Measurements from ENCODE around the gene NXT1.

NXT1 gene

GRCh38 chr20:23381876-23382275 lies 31.3 kb downstream of the NXT1 start:
- Histone ChIP-seq H3K36me3 (ENCODE audit: insufficient read depth, low read length) (peaks cover 55% of the 10 kb centered on the region), H3K79me2 (ENCODE audit: insufficient read depth, low read length) (peaks cover 3% of the 10 kb centered on the region; the same call in 1 of the 2 replicates), H3K9me3 (ENCODE audit: insufficient read depth, low read length, severe bottlenecking) (no peaks in the 10 kb centered on the region), H3K9ac (ENCODE audit: low read depth, low read length) (no peak overlapping the region), H4K20me1 (ENCODE audit: insufficient read depth, low read length) (no peaks in the 10 kb centered on the region), H3K27me3 (ENCODE audit: insufficient read depth, low read length, poor library complexity) (no peaks in the 10 kb centered on the region), H3K27ac (ENCODE audit: low read length) (no peak overlapping the region), H3K4me3 (ENCODE audit: low read depth in 1 of 2, low read length in 2 of 2) (no peak overlapping the region), H3K4me1 (ENCODE audit: insufficient read depth, low read length) (no peaks in the 10 kb centered on the region), H2AFZ (ENCODE audit: low read depth, low read length) (no peak overlapping the region), H3K4me2 (ENCODE audit: insufficient read depth, low read length) (no peak overlapping the region)
- DNase-seq: no peak
- ATAC-seq (ENCODE audit: insufficient read depth, low read depth): peak; percentile 59
- TF ChIP-seq EZH2 (IDR thresholded peaks at IDR 0.05; ENCODE audit: borderline replicate concordance, low read depth, low read length, severe bottlenecking): no peak
- no peak for TF ChIP-seq CTCF (IDR thresholded peaks at IDR 0.05; ENCODE audit: borderline replicate concordance, extremely low read depth, low read length, poor library complexity, severe bottlenecking)

GRCh38 chr20:23386304-23387117 lies 35.9 kb downstream of the NXT1 start:
- DNase-seq (no peak), ATAC-seq (ENCODE audit: insufficient read depth, low read depth) (no peak)
- peaks cover 3% of the 10 kb centered on the region; the same call in 1 of the 2 replicates for H3K79me2 ChIP-seq (ENCODE audit: insufficient read depth, low read length)

GRCh38 chr20:23387118-23387443 lies 36.5 kb downstream of the NXT1 start:
- no peaks in the 10 kb centered on the region for H3K27me3 ChIP-seq (ENCODE audit: insufficient read depth, low read length, poor library complexity)
- peaks cover 3% of the 10 kb centered on the region; the same call in 1 of the 2 replicates for H3K79me2 ChIP-seq (ENCODE audit: insufficient read depth, low read length)
- H3K9ac ChIP-seq (ENCODE audit: low read depth, low read length): no peak overlapping the region
- DNase-seq: no peak
- H4K20me1 ChIP-seq (ENCODE audit: insufficient read depth, low read length): peaks cover 3% of the 10 kb centered on the region; the same call in 1 of the 2 replicates
- H2AFZ ChIP-seq (ENCODE audit: low read depth, low read length): no peak overlapping the region
- H3K9me3 ChIP-seq (ENCODE audit: insufficient read depth, low read length, severe bottlenecking): no peaks in the 10 kb centered on the region
- H3K4me3 ChIP-seq (ENCODE audit: low read depth in 1 of 2, low read length in 2 of 2): no peak overlapping the region
- no peak overlapping the region for H3K27ac ChIP-seq (ENCODE audit: low read length)
- no peak for ATAC-seq (ENCODE audit: insufficient read depth, low read depth)
- H3K4me1 ChIP-seq (ENCODE audit: insufficient read depth, low read length): no peaks in the 10 kb centered on the region
- no peak overlapping the region for H3K4me2 ChIP-seq (ENCODE audit: insufficient read depth, low read length)
- H3K36me3 ChIP-seq (ENCODE audit: insufficient read depth, low read length): peaks cover 53% of the 10 kb centered on the region
- TF ChIP-seq CTCF (IDR thresholded peaks at IDR 0.05; ENCODE audit: borderline replicate concordance, extremely low read depth, low read length, poor library complexity, severe bottlenecking): no peak
- no peak for TF ChIP-seq EZH2 (IDR thresholded peaks at IDR 0.05; ENCODE audit: borderline replicate concordance, low read depth, low read length, severe bottlenecking)

More at GRCh38 chr20:23386304-23387117, 35.9 kb downstream of the NXT1 start:
- TF ChIP-seq CTCF (IDR thresholded peaks at IDR 0.05; ENCODE audit: borderline replicate concordance, extremely low read depth, low read length, poor library complexity, severe bottlenecking) (no peak), EZH2 (IDR thresholded peaks at IDR 0.05; ENCODE audit: borderline replicate concordance, low read depth, low read length, severe bottlenecking) (no peak)
- Histone ChIP-seq H2AFZ (ENCODE audit: low read depth, low read length) (no peak overlapping the region), H3K4me3 (ENCODE audit: low read depth in 1 of 2, low read length in 2 of 2) (no peak overlapping the region), H3K9ac (ENCODE audit: low read depth, low read length) (no peak overlapping the region), H3K27ac (ENCODE audit: low read length) (no peak overlapping the region), H3K4me1 (ENCODE audit: insufficient read depth, low read length) (no peaks in the 10 kb centered on the region), H3K27me3 (ENCODE audit: insufficient read depth, low read length, poor library complexity) (no peaks in the 10 kb centered on the region), H4K20me1 (ENCODE audit: insufficient read depth, low read length) (peaks cover 3% of the 10 kb centered on the region; the same call in 1 of the 2 replicates), H3K36me3 (ENCODE audit: insufficient read depth, low read length) (peaks cover 54% of the 10 kb centered on the region), H3K9me3 (ENCODE audit: insufficient read depth, low read length, severe bottlenecking) (no peaks in the 10 kb centered on the region), H3K4me2 (ENCODE audit: insufficient read depth, low read length) (no peak overlapping the region)

Data from DND-41 (cell line).